ENCODE data around the gene AOX1. TPM values are rescaled to one million over a fixed set of nuclear protein-coding genes. Genes with fewer than 3 reads are reported as not detected.
"Not testable (repeated sequence)": the region's sequence is repeated elsewhere in the genome, so short reads cannot be mapped to it uniquely, and the experiment has no call there.

The AOX1 gene
- 35.1 TPM for total RNA-seq

GRCh38 chr2:200585730-200586643 is at the start of gene AOX1:
Gene AOX1 (plus strand): TSS chr2:200586014. CDS start chr2:200586109, 95 bp downstream.
- peak; percentile 94 for ATAC-seq
- DNase-seq (ENCODE audit: low spot score), result peak; percentile 79
- intact Hi-C loops (cut with DNase I), result no loop called here

DNA sequence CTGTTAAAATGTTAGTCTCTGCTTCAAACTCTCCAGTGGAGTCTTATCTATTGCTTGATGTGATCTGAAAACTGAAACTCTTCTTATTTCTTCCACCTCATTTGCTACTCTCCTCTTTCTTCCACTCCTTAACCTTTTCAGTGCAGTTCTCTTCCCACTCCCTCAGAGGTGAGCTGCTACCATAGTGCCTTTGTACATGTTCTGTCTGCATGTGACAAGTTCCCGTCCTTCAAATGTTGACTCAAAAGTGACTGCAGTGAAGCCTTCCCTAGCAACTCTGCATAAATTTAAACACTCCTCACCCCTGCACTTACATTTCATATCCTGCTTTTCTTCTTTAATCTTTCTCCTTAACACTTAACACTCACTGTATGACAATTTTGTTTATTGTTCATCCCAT is 47.7 kb upstream of the AOX1 start:
- ATAC-seq, result no peak
- no peak for DNase-seq (ENCODE audit: low spot score)

GRCh38 chr2:200540793-200541192 is 45.0 kb upstream of the AOX1 start:
- intact Hi-C loops (cut with DNase I), result no loop called here
- no peak for ATAC-seq
- DNase-seq (ENCODE audit: low spot score), result no peak

More for the DNA sequence above, 47.7 kb upstream of the AOX1 start:
- intact Hi-C loops (cut with DNase I), result no loop called here

DNA sequence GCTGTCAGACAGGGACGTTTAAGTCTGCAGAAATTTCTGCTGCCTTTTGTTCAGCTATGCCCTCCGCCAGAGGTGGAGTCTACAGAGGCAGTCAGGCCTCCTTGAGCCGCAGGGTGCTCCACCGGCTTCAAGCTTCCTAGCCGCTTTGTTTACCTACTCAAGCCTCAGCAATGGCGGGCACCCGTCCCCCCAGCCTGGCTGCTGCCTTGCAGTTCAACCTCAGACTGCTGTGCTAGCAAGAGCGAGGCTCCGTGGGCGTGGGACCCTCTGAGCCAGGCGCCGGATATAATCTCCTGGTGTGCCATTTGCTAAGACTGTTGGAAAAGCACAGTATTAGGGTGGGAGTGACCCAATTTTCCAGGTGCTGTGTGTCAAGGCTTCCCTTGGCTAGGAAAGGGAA is 19.2 kb upstream of the AOX1 start:
- ATAC-seq; DNase-seq (ENCODE audit: low spot score); intact Hi-C loops (cut with DNase I): not testable (repeated sequence)

DNA sequence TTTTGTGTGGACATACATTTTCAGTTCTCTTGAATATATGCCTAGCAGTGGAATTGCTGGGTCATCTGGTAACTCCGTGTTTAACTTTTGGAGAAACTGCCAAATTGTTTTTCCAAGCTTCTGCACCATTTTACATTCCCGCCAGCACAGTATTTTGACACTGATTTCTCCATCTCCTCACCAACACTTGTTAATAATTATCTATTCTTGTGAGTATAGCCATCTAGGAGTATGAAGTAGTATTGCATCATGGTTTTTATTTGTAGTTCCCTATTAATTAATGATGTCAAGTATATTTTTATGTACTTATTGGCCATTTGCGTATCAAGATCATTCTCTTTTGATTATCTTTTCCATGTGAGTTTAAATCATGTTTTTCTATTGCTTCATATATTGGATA is 17.9 kb upstream of the AOX1 start:
- DNase-seq (ENCODE audit: low spot score) (no peak), ATAC-seq (no peak)
- intact Hi-C loops (cut with DNase I), result no loop called here

- intact Hi-C loops (cut with DNase I), result no loop called here
- DNase-seq (ENCODE audit: low spot score) (no peak), ATAC-seq (no peak)
Measured at GRCh38 chr2:200575957-200576356, 9.9 kb upstream of the AOX1 start.

GRCh38 chr2:200577027-200577426 is 8.8 kb upstream of the AOX1 start:
- intact Hi-C loops (cut with DNase I), result no loop called here
- DNase-seq (ENCODE audit: low spot score) (no peak), ATAC-seq (no peak)

DNA sequence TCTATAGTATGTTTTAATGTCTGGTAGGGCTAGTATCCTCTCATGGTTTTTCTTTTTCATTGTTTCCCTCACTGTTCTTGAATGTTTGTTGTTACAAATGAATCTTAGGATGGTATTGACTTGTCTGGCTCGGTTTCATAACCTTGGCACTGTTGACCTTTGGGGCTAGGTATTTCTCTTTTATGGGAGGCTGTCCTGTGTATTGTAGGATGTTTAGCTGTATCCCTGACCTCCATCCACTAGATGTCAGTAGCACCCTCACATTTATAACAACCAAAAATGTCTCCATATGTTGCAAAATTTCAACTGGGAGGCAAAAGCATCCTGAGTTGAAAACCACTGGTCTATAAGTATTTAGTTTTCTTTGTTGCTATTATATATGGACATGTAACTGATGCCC is 7.0 kb upstream of the AOX1 start:
- intact Hi-C loops (cut with DNase I), result no loop called here
- DNase-seq (ENCODE audit: low spot score) (no peak), ATAC-seq (peak; percentile 55)

DNA sequence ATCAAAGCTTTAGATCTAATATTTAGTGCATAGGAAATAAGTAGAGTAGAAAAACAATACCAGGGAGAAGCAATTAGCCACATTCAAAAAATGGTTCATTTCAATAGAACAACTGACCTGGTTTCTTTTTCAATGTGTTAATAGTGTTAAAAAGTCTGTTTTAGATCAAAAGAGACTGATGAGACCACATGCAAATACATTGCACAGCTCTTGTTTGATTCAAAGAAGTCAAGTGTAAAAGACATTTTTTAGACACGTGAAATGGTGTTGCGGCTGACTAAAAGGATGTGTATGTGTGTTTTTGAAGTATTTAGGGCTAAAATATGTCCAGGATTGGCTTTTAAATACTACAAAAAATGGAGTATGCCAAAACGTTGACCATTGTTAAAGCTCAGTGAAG is 1.2 kb upstream of the AOX1 start:
- intact Hi-C loops (cut with DNase I), result no loop called here
- ATAC-seq (no peak), DNase-seq (ENCODE audit: low spot score) (no peak)

- ATAC-seq, result no peak
- DNase-seq (ENCODE audit: low spot score), result no peak
- intact Hi-C loops (cut with DNase I), result no loop called here
Measured at GRCh38 chr2:200585340-200585729, 479 bp upstream of the AOX1 start.

- no peak for ATAC-seq
- intact Hi-C loops (cut with DNase I), result no loop called here
- DNase-seq (ENCODE audit: low spot score), result no peak
Measured at GRCh38 chr2:200586644-200586975, 796 bp downstream of the AOX1 start.

- intact Hi-C loops (cut with DNase I), result no loop called here
- no peak for ATAC-seq
- DNase-seq (ENCODE audit: low spot score), result no peak
Measured at GRCh38 chr2:200587007-200587616, 1.3 kb downstream of the AOX1 start.

- intact Hi-C loops (cut with DNase I), result no loop called here
- ATAC-seq, result no peak
- DNase-seq (ENCODE audit: low spot score), result no peak
Measured at GRCh38 chr2:200588076-200588678, 2.4 kb downstream of the AOX1 start.

DNA sequence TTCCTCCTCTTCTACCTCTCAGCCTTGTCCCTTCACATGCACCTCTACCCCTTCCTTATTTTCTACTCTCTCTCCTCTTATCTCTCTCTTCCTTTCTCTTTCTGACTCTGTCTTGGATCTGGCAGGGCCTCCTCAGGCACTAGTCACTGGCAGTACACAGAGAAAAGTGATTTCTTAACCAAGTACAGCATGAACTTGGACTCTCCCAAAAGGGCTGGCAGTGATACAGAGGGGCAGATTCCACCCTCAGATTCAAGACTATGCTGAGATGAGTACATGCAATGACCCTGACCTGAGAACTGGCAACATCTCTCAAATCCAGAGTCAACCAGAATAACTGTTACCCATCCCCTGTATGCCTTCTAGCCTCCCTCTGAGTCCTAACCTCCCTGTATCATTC is 4.3 kb downstream of the AOX1 start:
- peak; percentile 80 for ATAC-seq
- no peak for DNase-seq (ENCODE audit: low spot score)

DNA sequence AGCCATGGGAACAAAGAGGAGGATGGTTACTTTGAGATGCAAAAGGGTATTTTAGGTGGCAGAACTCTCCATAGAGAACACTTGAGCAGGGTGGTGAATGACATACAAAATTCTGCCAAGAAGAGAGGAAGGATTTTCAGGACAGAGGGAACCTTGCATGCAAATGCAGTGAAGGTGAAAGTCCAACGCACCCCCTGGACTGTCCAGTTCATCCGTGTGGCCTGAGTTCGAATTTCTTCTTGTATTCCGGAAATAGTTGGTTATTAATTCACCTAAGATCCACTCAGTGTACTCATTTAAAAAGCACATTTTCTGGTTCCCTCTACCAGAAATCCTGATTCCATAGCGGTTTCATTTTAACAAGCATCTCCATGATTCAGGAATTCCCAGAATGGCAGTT is 5.5 kb downstream of the AOX1 start:
- ATAC-seq (no peak), DNase-seq (ENCODE audit: low spot score) (no peak)
- intact Hi-C loops (cut with DNase I), result no loop called here

More for the DNA sequence above, 4.3 kb downstream of the AOX1 start:
- intact Hi-C loops (cut with DNase I), result no loop called here

GRCh38 chr2:200592406-200593075 is 6.7 kb downstream of the AOX1 start:
- DNase-seq (ENCODE audit: low spot score) (no peak), ATAC-seq (no peak)
- intact Hi-C loops (cut with DNase I), result no loop called here

DNA sequence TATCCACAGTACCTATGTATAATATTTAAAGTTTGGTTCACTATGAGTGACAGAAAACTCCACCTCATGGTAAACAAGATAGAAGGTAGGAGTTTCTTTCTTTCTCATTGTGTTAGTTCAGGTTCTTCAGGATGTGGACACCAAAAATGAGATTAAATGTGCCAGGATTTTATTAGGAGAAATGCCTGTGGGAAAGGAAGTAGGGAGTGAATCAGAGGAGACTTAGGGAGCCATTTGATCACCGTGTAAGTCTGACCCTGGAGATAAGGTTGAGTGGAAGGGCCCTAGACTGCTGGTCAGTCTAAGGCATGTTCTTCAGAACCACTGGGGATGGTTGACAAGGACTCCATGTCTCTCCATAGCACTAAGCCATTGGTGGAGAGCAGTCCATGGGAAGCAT is 8.1 kb downstream of the AOX1 start:
- DNase-seq (ENCODE audit: low spot score), result no peak
- intact Hi-C loops (cut with DNase I), result no loop called here
- no peak for ATAC-seq

DNA sequence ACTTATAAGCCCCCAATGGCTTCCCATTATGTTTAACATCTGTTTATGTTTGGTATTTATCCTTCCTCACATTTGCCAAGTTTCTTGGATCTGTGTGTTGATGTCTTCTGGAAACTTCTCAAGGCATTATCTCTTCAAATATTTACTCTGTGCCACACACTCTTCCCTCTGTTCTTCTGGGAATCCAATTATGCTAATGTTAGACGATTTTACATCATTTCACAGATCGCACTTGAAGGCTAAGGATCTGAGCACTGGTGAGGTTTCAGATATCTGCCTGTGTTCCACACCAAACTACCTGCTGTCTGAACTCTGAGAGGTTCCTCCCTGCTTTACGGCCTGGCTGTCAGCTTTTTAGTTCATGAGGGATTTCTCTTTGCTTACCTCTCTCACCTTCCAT is 10.1 kb downstream of the AOX1 start:
- no peak for ATAC-seq
- intact Hi-C loops (cut with DNase I), result no loop called here
- no peak for DNase-seq (ENCODE audit: low spot score)

DNA sequence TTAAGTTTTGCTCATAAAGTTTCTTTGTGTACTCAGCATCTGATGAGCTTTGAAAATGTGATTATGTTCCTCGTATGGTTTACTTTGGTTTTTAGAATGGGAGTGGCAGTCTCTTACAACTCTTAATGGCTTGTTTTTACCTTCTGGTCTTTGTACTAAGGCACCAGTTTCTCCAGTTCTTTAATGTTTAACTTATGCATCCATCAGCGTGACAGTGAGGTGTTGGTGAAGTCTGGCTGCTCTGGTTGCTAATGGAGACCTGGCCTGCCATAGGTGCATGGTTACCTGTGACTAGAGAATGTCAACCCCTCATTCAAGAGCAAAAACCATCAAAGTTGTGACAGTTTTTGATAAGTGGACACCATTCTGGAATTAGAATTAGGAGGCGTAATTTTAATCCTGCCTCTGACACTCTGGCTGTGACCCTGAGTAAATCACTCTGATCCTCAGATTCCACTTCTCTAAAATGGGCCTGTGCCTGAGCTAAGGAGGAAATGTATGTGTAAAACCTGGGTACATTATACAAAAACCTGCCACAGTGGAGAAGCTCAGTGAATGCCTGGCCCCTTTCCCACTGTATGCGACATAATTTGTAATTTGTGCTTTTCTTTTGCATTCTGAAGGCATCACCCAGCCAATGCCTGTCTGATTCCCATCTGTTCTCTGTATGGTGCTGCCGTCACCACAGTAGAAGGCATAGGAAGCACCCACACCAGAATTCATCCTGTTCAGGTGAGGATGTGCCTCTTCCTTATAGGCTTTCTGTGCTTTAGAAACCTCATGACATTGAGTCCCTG is 11.2 kb downstream of the AOX1 start:
- ATAC-seq (no peak), DNase-seq (ENCODE audit: low spot score) (no peak)
- intact Hi-C loops (cut with DNase I), result no loop called here
